HG02970 (cell line): Measurements from ENCODE around the gene RAPGEF1.
"Not testable (repeated sequence)": the region's sequence is repeated elsewhere in the genome, so short reads cannot be mapped to it uniquely, and the experiment has no call there.

Source experiments
- ATAC-seq: cut with Tn5 transposase; IDR thresholded peaks from one replicate; pipeline ENCODE4 v1.9.1; 2021; ENCODE audit warnings: mild to moderate bottlenecking, moderate library complexity, moderate number of reproducible peaks; ENCODE audit not compliant: unreplicated experiment, low FRiP score

The RAPGEF1 gene

DNA sequence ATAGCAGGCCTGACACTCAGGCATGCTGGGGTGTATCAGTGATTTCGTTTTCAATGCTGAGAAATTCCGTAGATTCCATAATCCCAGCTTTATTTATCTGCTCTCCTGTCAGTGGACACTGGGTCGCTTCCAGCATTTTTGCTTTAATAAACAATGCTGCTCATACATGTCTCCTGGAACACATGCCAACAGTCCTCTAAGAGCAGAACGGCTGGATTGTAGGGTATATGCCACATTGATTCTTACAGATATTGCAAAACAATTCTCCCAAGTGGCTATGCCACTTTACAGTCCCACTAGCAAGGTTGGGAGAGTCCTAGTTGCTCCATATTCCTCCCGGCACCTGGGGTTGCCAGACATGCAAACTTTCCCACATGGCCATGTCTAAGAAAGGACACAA is 81.9 kb downstream of the RAPGEF1 start:
- ATAC-seq: no peak

- ATAC-seq: no peak
These were observed 82.4 kb downstream of the RAPGEF1 start for GRCh38 chr9:131657456-131657855.

GRCh38 chr9:131657037-131657377 is 82.9 kb downstream of the RAPGEF1 start:
- ATAC-seq: peak; percentile 31

- ATAC-seq: peak; percentile 49
These were observed 83.4 kb downstream of the RAPGEF1 start for GRCh38 chr9:131656356-131657036.

DNA sequence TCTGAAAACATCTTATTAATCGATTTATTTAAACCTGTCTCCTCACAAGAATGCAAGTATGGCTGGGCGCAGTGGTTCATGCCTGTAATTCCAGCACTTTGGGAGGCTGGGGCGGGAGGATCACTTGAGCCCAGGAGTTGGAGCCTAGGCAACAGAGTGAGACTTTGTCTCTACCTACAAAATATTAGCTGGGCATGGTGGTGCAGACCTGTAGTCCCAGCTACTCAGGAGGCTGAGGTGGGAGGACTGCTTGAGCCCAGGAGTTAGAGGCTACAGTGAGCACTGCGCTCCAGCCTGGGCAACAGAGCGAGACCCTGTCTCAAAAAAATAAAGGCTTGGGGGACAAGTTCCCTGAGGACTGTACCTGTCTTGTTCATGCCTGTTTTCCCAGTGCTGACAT is 85.5 kb downstream of the RAPGEF1 start:
- not testable (repeated sequence) for ATAC-seq

DNA sequence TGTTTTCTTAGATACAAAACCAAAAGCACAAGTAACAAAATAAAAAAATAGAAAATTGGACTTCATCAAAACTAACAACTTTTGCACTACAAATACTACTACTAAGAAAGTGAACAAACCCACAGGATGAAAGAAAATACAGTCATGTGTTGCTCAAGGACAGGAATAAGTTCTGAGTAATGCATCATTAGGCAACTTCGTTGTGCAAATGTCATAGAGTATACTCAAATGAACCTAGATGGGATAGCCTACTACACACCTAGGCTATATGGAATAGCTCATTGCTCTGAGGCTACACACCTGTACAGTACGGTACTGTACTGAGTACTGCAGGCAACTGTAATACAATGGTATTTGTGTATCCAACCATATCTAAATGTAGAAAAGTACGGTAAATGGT is 88.3 kb downstream of the RAPGEF1 start:
- ATAC-seq: no peak

DNA sequence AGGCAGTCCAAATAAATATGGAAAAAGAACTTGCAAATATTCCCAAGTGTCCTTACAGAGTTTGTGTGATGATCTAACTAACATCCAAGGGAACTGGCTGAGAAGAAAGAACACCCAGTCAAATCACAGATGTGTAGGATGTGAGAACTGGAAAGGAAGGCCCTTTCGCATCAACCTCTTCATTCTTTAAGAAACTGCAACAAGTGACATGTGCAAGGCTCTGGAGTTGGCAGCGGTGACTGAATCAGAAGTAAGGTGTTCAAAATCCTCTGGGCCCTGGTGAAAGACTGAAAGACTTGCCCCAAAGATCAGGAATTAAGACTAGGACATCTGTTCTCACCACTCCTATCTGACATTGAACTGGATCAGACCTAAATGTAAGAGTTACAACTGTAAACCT is 88.7 kb downstream of the RAPGEF1 start:
- ATAC-seq: no peak

GRCh38 chr9:131650254-131650653 is 89.6 kb downstream of the RAPGEF1 start:
- ATAC-seq: no peak

- ATAC-seq: no peak
These were observed 90.2 kb downstream of the RAPGEF1 start for GRCh38 chr9:131649646-131650045.

DNA sequence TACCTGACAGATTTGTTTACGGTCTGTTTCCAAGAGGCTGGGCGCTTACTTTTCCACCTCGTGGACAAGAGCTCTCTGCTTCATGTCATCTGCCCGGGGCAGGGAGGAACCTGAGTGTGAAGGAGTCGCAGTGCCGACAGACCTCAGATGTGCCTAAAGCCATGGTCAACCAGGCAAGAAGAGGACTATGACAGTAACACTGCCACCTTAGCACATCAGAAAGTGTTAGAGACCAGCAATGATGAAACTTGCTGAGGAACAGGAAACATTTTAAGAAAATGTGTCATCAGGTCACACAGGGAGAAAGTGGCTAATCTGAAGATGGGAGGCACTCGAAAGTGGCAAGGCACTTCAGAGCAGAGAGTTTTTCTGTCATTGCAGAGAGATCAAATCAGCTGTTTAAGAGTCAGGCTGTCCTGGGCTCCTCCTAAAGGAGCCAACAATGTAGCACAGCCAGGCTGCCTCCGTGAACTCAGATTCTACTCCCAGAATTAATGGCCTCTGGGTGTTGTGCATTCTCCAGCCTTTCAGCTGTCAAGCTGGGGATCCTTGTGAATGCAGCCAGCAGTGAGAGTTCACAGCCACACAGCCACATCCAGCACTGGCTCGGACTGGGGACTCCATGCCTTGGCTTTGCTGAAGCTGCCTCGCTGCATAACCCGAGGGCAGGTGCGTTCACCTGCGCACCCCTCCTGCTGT is 94.6 kb downstream of the RAPGEF1 start:
- ATAC-seq: no peak

DNA sequence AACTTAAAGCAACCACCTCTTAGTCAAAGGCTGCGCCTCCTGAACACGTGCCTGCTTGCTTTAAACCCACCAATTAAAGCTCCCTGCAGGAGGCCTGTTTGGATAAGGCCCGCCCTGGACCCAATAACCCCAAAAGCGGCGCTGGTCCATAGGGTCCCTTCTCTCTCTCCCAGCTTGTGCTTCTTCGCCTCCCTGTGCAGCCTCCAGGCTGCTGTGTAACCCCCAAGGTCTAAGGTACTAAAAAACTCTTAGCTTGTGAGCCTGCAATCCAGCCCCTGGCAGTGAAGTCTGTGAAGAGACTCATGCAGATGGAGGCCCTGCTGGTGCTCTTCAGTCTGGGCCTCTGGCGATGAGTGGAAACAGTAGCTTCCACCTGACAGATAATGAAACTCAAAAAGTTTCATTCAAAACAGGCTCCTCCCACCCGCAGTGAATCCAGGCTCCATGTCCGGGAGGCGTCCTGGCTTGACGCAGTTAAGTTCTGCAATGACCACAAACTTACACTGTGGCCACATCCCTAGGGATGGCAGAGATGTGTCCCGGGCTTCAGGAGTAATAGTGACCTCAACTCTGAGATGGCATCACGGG is 97.3 kb downstream of the RAPGEF1 start:
- no peak for ATAC-seq

DNA sequence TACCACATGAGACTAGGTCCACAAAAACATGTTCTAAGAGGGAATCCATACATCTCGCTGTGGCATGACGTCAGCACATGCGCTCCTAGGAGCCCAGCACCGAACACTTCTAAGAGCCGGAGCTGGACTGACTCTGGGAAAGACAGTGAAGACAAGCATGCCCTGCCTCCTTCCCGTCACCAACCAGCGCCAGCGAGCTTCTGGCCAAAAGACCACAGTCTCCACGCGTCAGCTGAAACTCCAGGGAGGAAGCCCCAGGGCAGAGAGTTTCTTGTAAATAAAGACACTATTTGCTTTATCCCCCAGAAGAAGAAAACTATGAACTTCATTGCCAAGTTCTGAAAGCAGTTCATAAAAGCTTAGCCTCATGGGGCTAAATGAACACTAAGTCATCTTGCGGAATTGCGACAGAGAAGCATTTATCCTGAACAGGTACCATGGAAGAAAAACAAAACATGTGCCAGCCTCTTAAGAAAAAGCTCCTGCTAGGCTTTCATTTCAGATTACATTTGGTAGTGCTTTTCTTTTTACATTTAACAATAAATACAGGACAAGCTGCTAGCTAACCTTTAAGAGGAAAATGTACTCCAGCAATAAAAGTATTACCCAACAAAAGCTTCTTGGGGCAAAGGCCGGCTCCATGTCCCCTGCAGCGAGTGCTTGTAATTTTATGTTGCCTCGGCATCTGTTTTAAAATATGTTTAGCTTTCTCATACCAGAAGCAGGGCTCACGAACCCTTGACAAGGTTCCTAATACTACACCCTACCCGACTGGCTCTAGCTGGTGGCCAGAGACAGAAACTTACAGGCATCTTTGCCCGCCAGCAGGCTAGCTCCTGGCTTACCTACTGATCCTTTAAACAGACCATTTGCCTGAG is 98.0 kb downstream of the RAPGEF1 start:
- ATAC-seq: no peak

GRCh38 chr9:131640438-131641137 is 99.3 kb downstream of the RAPGEF1 start:
- no peak for ATAC-seq

GRCh38 chr9:131639769-131640437 is 100.0 kb downstream of the RAPGEF1 start:
- no peak for ATAC-seq

DNA sequence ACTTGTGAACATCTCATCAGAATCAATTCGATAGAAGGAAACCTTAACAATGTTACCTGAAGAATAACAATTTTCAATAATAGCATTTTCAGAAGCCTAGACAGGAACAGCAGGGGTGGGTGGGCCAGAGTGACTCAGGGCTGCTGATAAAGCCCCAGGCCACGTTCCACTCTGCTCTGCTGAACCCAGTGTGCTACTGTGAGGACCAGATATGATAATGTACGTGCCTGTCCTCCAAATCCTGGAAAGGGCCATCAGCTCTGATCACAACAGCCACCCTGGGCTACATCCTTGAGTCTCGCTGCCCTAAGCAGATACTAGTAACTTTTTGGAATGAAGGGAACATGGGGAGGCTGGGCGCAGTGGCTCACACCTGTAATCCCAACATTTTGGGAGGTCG is 103.3 kb downstream of the RAPGEF1 start:
- no peak for ATAC-seq

DNA sequence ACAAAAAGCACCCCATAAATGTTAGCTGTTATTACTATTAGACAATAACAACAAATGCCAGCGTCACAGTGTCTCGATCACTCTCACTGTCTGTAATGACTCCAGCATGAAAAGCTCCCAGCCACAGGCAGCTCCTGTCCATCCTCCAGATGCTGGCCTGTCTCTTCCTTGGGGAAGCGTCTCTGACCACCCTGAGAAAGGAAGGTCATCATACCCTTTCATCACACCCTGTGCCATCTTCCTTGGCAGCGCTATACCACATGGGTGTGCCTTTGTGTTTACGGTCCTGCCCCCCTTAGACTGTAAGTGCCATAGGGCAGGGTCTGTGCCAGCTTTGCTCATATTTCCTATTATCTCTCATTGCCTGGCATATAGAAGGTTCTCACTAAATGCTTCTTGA is 104.0 kb downstream of the RAPGEF1 start:
- ATAC-seq: no peak

DNA sequence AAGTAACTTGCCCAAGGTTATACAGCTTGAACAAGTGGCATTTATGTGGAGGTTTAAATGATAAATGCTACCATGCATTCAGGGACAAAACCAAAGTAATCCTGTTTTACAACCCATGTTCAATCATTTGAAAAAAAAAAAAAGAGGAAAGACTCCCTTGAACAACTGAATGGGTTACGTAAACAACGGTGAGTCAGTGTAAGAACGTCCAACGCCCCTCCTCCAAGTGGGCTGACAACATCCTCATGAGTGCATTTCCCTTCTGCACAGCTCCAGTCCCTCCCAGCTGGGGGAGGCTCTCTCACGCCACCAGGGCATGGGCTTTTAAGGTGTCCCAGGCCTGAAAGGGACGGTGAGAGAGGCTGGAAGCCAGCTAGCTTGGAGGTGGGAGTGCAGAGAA is 104.6 kb downstream of the RAPGEF1 start:
- no peak for ATAC-seq

GRCh38 chr9:131633491-131634031 is 106.3 kb downstream of the RAPGEF1 start:
- no peak for ATAC-seq

GRCh38 chr9:131631306-131631705 is 108.6 kb downstream of the RAPGEF1 start:
- ATAC-seq: no peak
